ENCODE data around the gene ITSN2. TPM values are rescaled to one million over a fixed set of nuclear protein-coding genes. Genes with fewer than 3 reads are reported as not detected.

ITSN2 gene
- total and polyA plus RNA-seq, 2 of the 8 experiments (the other 6 are each of a cell fraction or from before 2014, with no cell fraction given), result 9.3 to 17.0 TPM

- CTCF ChIA-PET (ENCODE audit: partially characterized antibody), result no interaction called here
- H2BK12ac ChIP-seq (ENCODE audit: low read depth, low read length), result no peak overlapping the region
- H3K9me3 ChIP-seq (ENCODE audit: insufficient read depth in 2 of 2, low read depth in 1 of 2, low read length in 1 of 2), result no peaks in the 10 kb centered on the region
- H4K8ac ChIP-seq (ENCODE audit: extremely low read depth, insufficient read depth, low read length), result no peak overlapping the region
- no peak for TF ChIP-seq KDM4A (IDR thresholded peaks at IDR 0.05; ENCODE audit: low read depth, low read length, severe bottlenecking)
- TF ChIP-seq TAF1 (IDR thresholded peaks at IDR 0.05; ENCODE audit: low read depth, low read length), result no peak
- TF ChIP-seq TEAD4 (IDR thresholded peaks at IDR 0.05; ENCODE audit: low read depth, low read length), result no peak
- TF ChIP-seq RXRA (IDR thresholded peaks at IDR 0.05; ENCODE audit: insufficient read depth, low read depth, low read length), result no peak
- no peak for TF ChIP-seq FOSL1 (IDR thresholded peaks at IDR 0.05; ENCODE audit: insufficient read depth, low read depth, low read length)
- TF ChIP-seq SUZ12 (IDR thresholded peaks at IDR 0.05; ENCODE audit: low read length), result no peak
- TF ChIP-seq E2F6 (IDR thresholded peaks at IDR 0.05), result no peak
- TF ChIP-seq GABPA (IDR thresholded peaks at IDR 0.05; ENCODE audit: borderline replicate concordance, insufficient read depth, low read length), result no peak
- no peak for TF ChIP-seq JUN (IDR thresholded peaks at IDR 0.05; ENCODE audit: low read depth, low read length)
- TF ChIP-seq RAD21 (IDR thresholded peaks at IDR 0.05 in 1 of 2, conservative IDR thresholded peaks at IDR 0.05 in 1 of 2; ENCODE audit: low read depth in 2 of 2, low read length in 2 of 2), result no peak
- no peak for TF ChIP-seq JUND (IDR thresholded peaks at IDR 0.05; ENCODE audit: low read length)
- TF ChIP-seq ZNF274 (IDR thresholded peaks at IDR 0.05; ENCODE audit: borderline replicate concordance, extremely low read depth, low read length), result no peak
- TF ChIP-seq GTF2F1 (IDR thresholded peaks at IDR 0.05; ENCODE audit: borderline replicate concordance, low read depth, low read length), result no peak
- peaks cover 0 to 5% (median under 1%) of the 10 kb centered on the region in 4 experiments; a peak in 2 of 8 replicates for H3K36me3 ChIP-seq (ENCODE audit: control insufficient read depth in 2 of 4, insufficient read depth in 4 of 4, low read length in 3 of 4)
- no peaks in the 10 kb centered on the region for H3K79me1 ChIP-seq (ENCODE audit: low read depth, low read length)
- no peak overlapping the region for H3K9ac ChIP-seq (replicated peaks in 1 of 4; ENCODE audit: extremely low read depth in 1 of 4, low read depth in 3 of 4, low read length in 3 of 4)
- no peaks in the 10 kb centered on the region for H3K27me3 ChIP-seq (replicated peaks in 1 of 4; ENCODE audit: control insufficient read depth in 3 of 4, extremely low read depth in 1 of 4, insufficient read depth in 3 of 4, low read length in 3 of 4)
- WGBS, 2 experiments (ENCODE audit: extremely low coverage in 1 of 2, insufficient coverage in 1 of 2, insufficient read length in 1 of 2, insufficient replicate concordance in 2 of 2, low coverage in 1 of 2, low lambda C conversion rate in 2 of 2, missing lambda C conversion rate in 1 of 2), result 89% methylated on average over 3 of the region's 3 CpGs; no CpG with 5 or more reads in 1 of the 2 experiments
- no peaks in the 10 kb centered on the region; a peak in 1 of 4 replicates for H3K79me2 ChIP-seq (ENCODE audit: control insufficient read depth in 1 of 2, insufficient read depth in 2 of 2, low read length in 2 of 2)
- H3K4me1 ChIP-seq (replicated peaks in 1 of 4; ENCODE audit: control insufficient read depth in 3 of 4, insufficient read depth in 4 of 4, low read length in 3 of 4), result no peaks in the 10 kb centered on the region
- no peak overlapping the region for H3K56ac ChIP-seq (replicated peaks; ENCODE audit: insufficient read length, low read depth, low read length)
- H3K23ac ChIP-seq (ENCODE audit: insufficient read length), result no peak overlapping the region
- H3K27ac ChIP-seq (ENCODE audit: low read depth, low read length), result no peak overlapping the region
- H3K4me3 ChIP-seq (ENCODE audit: extremely low read depth in 1 of 4, insufficient read depth in 2 of 4, low read depth in 3 of 4, low read length in 4 of 4), result no peak overlapping the region
- H2BK5ac ChIP-seq (ENCODE audit: low read depth, low read length), result no peak overlapping the region
- H3K18ac ChIP-seq (ENCODE audit: extremely low read depth, low read length), result no peak overlapping the region
- H3K14ac ChIP-seq (ENCODE audit: insufficient read length), result no peak overlapping the region
- no peak overlapping the region for H4K5ac ChIP-seq (ENCODE audit: insufficient read length, low read depth, low read length)
- no peak overlapping the region for H2BK20ac ChIP-seq (ENCODE audit: low read length)
- H2AFZ ChIP-seq (ENCODE audit: low read length), result no peak overlapping the region
- no peaks in the 10 kb centered on the region; the same call in 1 of the 2 replicates for H3K23me2 ChIP-seq (ENCODE audit: low read depth, low read length)
- POLR2A ChIA-PET (ENCODE audit: partially characterized antibody), result no interaction called here
- no peak overlapping the region for H2BK120ac ChIP-seq (replicated peaks; ENCODE audit: low read depth, low read length)
- DNase-seq (ENCODE audit: low read depth in 1 of 2, low spot score in 2 of 2) (no peak), FAIRE-seq (no peak)
- no peak overlapping the region for H3K4me2 ChIP-seq (ENCODE audit: insufficient read depth in 1 of 2, low read depth in 2 of 2, low read length in 2 of 2)
- no peak overlapping the region for H4K91ac ChIP-seq (replicated peaks; ENCODE audit: insufficient read length, low read length)
- H2BK15ac ChIP-seq (ENCODE audit: low read length), result no peak overlapping the region
- no peak overlapping the region for H3K4ac ChIP-seq (replicated peaks; ENCODE audit: insufficient read length, low read depth, low read length)
- H2AK5ac ChIP-seq (ENCODE audit: low read depth, low read length), result no peak overlapping the region
- no peaks in the 10 kb centered on the region for H4K20me1 ChIP-seq (replicated peaks in 1 of 2; ENCODE audit: control insufficient read depth in 1 of 2, insufficient read depth in 2 of 2, low read length in 2 of 2)
Measured at GRCh38 chr2:24269265-24269664, 91.1 kb downstream of the ITSN2 start.

Measured in H1 (cell line).